LoVo (cell line): ENCODE results near the gene TRPM2.
"Not testable (repeated sequence)": the region's sequence is repeated elsewhere in the genome, so short reads cannot be mapped to it uniquely, and the experiment has no call there.

Experiments used
- DNase-seq: peaks from one replicate; pipeline ENCODE4 v3.0.0-alpha.2; 2016; ENCODE audit warnings: low spot score

The TRPM2 gene

DNA sequence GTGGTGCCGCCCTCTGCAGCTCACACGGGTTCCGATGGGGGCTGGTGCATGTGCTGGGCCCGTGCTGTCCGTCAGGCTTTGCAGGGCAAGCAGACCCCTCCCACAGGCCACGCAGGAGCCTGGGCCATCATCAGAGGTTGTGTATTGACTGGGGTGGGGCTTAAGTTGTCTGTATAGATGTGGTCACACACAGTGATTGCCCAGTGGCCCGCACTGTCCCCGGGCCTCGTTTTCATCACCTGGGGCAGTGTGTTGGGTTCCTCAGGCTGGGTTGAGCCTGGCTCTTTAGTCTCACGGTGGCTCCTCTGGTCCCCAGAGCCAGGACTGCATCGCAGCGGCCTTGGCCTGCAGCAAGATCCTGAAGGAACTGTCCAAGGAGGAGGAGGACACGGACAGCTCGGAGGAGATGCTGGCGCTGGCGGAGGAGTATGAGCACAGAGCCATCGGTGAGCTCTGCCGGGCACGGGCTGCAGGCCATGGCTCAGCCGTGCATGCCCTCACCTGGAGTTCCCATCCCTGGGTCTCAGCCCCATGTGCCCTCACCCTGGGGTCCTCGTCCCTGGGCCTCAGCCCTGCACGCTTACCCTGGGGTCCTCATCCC, 44.1 kb downstream of the TRPM2 start:
- no peak for DNase-seq

DNA sequence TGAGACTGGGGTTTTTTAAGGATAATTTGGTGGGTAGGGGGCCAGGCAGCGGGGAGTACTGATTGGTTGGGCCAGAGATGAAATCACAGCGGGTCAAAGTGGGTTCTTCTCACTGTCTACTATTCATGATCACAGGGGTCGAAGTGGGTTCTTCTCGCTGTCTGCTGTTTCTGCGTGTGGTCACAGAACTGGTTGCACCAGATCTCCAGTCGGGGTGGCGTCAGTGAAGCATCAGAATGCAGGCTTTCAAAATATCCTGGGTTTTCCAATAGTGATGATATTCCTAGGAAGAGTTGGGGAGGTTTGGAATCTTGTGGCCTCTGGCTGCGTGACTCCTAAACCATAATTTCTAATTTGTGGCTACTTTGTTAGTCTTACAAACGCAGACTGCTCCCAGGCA, 45.1 kb downstream of the TRPM2 start:
- DNase-seq, result no peak

GRCh38 chr21:44399151-44399954, 45.9 kb downstream of the TRPM2 start:
- no peak for DNase-seq

DNA sequence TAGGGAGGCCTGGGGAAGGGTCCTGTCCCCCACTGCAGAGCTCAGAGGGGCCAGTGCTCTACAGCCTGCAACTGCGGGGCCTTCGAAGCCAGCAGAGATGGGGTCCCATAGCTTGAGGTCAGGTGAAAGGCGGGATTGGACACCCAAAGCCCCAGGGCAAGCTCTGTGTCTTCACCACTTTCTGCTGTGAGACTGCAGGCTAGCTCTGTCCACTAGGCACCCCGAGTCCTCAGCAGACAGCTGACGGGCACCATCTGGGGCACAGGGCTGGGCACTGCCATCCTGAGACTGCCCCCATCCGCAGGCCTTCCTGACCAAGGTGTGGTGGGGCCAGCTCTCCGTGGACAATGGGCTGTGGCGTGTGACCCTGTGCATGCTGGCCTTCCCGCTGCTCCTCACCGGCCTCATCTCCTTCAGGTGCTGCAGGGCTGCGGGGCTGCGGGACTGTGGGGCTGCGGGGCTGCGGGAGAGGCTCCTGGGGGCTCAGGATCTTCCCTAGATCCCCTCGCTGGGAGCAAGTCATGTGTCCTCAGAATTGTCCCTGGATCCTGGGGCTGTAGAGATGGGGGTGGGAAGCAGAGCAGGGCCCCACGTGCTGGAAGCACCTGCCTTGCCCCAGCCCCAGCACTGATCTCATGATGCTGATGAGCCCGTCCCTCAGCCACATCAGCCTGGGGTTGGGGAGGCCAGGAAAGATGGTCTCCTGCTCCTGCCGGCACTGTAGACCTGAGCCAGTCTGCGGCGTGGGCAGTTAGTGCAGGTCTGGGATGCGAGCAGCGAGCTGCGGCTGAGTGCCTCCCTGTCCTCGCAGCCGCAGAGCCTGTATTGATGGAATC, 46.8 kb downstream of the TRPM2 start:
- DNase-seq, result no peak

DNA sequence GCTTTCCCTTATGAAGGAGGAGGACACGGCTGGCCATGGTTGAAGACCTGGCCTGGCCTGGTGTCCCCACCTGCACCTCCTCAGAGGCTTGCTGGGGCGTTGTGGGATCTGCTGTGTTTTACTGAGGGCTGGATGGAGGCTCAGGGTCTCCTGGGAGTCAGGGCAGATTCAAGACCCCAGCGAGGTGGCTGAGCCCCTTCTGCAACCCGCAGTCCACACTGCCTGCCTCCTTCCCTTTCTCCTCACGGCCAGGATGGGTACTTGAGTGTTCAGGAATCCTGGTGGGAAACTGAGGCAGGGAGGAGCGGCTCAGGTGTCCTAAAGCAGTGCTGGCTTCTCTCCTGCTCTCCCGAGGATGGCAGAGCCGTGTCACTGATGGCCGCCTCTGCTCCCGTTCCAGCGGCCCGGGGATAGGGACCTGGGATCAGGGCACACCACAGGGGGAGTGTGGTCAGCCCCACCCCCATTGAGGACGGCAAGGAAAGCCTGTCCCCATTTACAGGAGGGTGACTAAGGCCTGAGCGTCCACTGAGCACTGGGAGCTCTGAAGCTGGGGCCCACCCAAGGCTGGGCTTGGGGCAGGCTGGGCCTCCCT, 47.5 kb downstream of the TRPM2 start:
- DNase-seq, result no peak

- DNase-seq, result no peak
These were observed 48.2 kb downstream of the TRPM2 start for GRCh38 chr21:44401386-44402160.

- no peak for DNase-seq
These were observed 49.1 kb downstream of the TRPM2 start for GRCh38 chr21:44402323-44403105.

DNA sequence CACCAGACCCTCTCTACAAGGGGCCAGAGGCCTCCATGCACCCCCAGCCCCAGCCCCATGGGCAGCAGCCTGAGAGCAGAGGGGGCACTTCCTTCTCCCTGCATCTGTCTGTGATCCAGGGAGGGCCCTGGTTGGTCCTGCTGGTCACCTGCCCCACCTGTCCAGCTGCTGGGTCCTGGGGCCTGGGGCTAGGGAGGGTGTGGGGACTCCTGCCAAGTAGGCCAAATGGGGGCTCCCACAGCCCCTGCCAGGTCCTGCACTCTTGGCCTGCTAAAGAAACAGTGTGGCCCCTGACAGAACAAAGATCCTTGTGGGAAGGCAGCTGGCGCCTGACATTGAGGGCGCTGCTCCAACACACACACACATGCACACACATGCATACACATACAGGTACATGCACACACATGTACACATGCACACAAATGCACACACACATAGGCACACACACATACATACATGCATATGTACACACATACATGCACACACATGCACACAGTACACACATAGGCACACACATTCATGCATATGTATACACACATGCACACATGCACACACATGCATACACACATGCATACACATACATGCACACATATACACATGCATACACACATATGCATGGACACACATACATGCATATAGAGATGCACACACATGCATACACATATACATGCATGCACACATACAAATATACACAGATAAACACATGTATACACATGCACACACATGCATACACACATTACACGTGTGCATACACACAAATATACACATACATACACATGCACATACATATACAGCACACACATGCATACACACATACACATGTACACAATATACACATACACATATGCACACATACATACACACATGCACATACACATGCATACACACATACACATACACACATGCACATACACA, 49.9 kb downstream of the TRPM2 start:
- no peak for DNase-seq

DNA sequence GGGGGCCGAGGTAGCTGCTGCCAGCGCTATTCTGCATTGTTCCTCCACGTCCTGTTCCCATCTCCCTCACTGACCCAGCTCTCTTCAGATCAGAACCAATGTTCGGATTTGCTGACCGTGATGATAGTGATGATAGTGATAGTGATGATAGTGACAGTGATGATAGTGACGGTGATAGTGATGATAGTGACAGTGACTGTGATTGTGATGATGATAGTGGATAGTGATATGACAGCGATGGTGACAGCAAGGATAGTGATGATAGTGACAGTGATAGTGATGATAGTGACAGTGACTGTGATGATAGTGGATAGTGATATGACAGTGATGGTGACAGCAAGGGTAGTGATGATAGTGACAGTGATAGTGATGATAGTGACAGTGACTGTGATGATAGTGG, 51.1 kb downstream of the TRPM2 start:
- DNase-seq, result not testable (repeated sequence)

DNA sequence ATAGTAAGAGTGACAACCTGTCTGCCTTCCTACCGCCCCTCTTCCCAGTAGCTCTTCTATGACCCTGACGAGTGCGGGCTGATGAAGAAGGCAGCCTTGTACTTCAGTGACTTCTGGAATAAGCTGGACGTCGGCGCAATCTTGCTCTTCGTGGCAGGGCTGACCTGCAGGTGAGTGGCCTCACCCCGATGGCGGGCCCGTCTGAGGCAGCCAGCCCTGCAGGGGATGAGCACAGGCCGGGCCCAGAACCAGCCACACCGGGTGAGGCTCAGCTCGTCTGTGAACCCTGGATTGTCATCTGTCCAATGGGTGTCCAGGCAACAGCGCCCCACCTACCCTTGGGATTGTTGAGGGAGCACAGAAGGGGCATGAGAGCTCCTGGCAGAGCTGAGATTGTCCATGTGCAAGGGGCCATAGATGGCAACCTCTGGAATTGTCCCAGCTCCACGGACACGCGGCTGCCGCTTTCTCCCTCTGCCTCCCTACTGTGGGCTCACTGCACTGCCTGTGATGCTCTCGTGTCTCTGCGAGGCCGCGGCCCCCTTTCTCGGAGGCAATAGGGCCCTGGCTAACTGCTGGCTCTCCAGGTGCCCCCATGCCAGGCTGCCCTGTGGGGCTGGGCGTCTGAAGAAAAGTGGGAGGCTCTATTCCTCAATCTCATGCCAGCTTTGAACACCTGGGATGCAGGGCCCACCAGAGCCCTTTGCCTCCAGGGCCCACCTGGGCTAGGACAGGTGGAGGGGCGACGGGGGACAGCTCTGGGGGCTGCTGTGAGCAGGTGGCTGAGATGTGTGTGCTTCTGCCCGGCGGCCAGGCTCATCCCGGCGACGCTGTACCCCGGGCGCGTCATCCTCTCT, 51.9 kb downstream of the TRPM2 start:
- DNase-seq, result no peak

GRCh38 chr21:44405948-44406872, 52.8 kb downstream of the TRPM2 start:
- DNase-seq, result no peak

- DNase-seq, result no peak
These were observed 53.5 kb downstream of the TRPM2 start for GRCh38 chr21:44406953-44407352.

DNA sequence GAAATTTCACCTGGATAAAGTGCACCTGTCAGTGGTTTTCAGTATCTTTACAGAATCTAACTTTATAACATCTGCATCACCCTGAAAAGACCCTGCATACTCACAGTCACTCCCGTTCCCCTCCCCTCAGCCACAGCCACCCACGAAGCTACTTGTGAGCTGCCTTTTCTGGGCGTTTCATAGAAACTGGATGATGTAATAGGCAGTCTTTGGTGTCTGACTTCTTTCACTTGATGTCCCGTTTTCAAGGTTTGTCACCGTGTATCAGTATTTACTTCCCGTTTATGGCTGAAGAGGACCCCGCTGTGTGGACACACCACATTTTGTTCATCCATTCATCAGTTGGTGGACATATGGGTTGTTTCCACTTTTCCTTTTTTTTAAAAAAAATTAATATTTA, 54.1 kb downstream of the TRPM2 start:
- no peak for DNase-seq

- DNase-seq, result no peak
These were observed 54.8 kb downstream of the TRPM2 start for GRCh38 chr21:44408226-44408625.

- DNase-seq, result no peak
These were observed 60.3 kb downstream of the TRPM2 start for GRCh38 chr21:44413566-44414290.

- no peak for DNase-seq
These were observed 61.1 kb downstream of the TRPM2 start for GRCh38 chr21:44414291-44415072.
